Subcutaneous adipose tissue (tissue), 4 donors: ENCODE data around the gene TRIML1. TPM values are rescaled to one million over a fixed set of nuclear protein-coding genes. Genes with fewer than 3 reads are reported as not detected.

Source experiments
- total RNA-seq, 4 donors: library from RNA; depleted of rRNA; stranded (reverse); fragments of >200 nt; gene quantifications; one replicate each; pipeline ENCODE4 v1.1.0, GENCODE V29; 2016
- TF ChIP-seq, protein P1 (sequence below): fragments of 450-650 bp; IDR thresholded peaks from one replicate; pipeline ENCODE4 v1.5.1; 2016; ENCODE audit warnings: low read depth, mild to moderate bottlenecking, control low read depth, antibody characterized with exemption, moderate library complexity

Gene TRIML1
- total RNA-seq, 4 donors from 2014 or later, result not detected

DNA sequence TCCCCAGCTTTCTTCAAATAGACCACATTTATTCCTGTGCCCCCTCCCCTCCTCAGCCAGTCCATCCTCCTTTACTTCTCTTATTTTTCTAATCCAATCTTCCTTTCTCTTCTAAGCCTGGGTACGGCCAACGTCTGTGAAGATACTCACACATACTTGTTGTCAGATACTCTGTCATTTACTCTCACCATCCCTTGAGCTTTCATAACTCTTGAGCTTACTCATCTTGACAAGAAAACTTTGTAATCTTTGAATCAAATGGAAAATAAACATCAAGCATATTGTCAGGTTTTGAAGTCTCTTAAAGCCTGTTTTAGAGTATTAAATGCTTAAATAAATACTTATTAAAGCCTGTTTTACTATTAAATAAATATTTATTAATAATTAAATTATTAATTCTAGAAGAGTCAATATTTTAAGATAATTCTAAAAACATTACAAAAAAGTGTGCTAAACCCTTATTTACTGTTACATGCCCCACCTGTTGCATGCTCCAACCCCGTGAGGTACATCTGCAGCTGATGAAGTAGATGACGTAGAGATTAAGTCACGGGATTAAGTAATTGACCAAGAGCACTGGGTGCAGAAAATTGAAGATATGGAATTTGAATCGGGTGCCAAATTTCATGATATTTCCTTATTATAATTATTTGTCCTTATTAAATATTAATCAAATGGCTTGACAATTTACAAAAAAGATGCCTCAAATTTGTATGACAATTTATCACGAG, 28.3 kb upstream of the TRIML1 start:
- TF ChIP-seq, protein P1, sequence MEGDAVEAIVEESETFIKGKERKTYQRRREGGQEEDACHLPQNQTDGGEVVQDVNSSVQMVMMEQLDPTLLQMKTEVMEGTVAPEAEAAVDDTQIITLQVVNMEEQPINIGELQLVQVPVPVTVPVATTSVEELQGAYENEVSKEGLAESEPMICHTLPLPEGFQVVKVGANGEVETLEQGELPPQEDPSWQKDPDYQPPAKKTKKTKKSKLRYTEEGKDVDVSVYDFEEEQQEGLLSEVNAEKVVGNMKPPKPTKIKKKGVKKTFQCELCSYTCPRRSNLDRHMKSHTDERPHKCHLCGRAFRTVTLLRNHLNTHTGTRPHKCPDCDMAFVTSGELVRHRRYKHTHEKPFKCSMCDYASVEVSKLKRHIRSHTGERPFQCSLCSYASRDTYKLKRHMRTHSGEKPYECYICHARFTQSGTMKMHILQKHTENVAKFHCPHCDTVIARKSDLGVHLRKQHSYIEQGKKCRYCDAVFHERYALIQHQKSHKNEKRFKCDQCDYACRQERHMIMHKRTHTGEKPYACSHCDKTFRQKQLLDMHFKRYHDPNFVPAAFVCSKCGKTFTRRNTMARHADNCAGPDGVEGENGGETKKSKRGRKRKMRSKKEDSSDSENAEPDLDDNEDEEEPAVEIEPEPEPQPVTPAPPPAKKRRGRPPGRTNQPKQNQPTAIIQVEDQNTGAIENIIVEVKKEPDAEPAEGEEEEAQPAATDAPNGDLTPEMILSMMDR, result no peak

DNA sequence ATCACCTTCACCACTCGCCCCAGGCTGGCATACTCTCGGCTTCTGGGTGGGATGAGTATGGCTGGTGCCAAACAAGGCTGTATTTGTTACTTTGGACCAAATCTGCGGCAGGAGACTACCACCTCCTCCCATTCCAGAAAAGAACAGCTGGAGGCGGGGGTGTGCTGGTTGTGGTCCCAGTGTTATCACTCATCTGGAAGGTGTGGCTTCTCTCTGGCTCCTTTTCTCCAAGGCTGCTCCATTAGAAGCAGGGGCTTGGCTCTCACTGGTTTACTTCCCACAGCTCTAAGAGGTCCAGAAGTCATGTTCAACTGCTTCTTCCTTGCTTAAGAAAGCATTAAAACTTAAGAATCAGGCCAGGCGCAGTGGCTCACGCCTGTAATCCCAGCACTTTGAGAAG, 27.3 kb upstream of the TRIML1 start:
- TF ChIP-seq, protein P1, result no peak

DNA sequence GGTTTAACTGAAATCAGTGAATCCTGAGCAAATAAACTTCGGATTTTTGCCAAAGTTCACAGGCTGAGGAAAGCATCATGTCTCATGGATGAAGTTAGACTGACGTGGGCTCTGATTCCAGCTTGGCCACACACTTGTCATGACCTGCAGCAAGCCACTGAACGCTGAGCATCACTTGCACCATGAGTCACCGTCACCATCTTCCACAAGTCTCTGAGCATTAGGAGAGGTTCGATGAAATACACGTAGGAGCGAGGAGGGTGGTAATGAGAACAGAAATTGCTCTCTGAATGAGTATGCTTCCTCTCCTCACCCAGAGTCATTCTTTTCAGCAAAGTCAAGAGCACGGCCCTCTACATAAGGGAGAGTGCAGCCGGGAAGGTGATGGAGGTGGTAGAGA, 26.1 kb upstream of the TRIML1 start:
- TF ChIP-seq, protein P1, result no peak

DNA sequence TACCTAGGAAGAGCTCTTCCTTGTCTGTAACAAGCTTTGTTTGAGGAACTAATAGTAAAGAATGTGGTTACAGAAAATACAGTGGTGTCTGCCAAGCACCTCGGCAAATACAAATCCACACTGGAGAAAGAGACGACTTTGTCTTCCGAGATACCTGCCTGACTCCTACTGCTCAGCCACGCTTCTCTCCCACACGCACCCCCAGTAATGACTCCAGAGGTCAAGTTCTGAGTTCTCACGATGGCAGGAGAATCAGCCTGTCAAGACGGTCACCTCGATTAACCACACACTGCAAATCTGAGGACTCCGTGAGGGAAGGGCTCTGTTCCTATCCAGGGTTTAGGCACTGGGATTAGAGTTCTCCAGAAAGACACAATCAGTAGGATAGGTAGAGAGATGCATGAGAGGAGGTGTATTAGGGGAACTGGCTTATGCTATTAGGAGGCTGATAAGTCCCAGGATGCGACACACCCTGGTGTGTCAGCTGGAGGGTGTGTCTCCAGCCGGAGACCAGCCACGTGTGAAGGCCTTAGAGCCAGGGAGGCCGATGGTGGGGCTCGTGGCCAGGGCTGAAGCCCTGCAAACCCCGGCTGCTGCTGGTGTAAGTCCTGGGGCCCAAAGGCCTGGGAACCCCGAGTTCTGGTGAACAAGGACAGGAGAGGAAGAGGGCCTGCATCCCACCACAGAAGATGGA, 21.5 kb upstream of the TRIML1 start:
- TF ChIP-seq, protein P1, result no peak

DNA sequence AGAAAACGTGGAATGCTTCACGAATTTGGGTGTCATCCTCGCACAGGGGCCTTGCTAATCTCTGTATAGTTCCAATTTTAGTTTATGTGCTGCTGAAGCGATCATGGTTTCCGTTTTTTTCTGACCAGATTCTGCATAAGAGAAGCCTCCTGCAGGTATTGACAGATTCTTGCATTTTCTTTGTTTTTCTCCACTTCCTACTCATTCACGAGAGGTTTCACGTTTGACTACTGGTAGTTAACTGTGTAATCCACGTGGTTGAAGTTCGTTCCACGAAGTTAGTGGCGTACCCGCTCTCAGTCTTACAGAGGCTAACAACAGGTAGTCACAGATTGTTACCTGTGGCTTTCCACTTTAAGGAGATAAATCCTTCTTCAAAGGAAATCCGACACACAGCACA, 17.7 kb upstream of the TRIML1 start:
- TF ChIP-seq, protein P1, result no peak

DNA sequence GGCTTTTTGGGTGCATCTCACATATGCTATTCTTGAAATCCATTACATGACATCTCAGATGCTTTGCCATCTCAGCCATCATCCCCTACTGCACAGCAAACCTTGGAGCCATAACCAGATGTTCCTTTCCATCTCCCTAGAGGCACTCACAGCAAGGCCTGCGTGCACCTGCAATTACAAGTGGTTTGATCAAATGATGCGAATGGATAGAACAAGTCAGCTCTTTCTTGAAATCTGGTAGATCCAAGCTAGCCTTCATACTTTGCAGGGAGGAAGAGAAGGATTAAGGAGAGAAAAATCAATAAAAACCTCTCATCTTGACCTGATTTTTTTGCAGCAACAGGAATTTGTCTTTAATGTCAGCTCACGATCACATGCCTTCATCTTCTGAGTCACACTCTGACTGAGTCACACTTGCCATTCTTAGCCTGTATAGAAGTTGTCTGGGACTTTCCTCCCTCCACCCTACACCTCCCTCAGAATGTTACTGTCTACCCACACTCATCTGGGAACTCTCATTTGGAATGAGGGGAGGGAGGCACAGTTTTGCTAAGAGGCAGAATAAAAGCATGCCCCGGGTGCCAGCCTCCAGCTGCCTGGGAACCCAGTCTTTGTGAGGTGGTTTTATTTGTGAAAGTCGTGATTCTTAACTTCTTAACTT, 11.9 kb upstream of the TRIML1 start:
- TF ChIP-seq, protein P1, result no peak

DNA sequence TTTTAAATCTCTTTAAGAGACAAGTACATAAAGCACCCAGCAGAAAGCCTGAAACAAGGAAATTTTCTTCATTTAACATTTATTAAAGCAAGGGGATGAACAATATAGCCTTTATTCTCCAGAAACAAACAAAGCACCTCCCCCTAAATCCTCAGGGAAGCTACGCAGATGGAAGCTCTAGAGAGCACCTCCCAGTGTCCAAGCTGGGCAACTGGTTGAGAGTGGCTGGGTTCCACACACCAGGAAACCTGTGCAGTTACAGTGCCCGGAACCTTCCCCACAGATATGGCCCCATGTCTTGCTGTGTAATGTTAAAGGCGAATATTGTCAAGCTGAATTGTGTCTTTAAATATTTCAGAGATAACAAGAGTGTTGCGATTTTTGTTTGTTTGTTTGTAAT, 8.9 kb upstream of the TRIML1 start:
- TF ChIP-seq, protein P1, result no peak
